ENCODE measurements around the gene KANK4.

The KANK4 gene

DNA sequence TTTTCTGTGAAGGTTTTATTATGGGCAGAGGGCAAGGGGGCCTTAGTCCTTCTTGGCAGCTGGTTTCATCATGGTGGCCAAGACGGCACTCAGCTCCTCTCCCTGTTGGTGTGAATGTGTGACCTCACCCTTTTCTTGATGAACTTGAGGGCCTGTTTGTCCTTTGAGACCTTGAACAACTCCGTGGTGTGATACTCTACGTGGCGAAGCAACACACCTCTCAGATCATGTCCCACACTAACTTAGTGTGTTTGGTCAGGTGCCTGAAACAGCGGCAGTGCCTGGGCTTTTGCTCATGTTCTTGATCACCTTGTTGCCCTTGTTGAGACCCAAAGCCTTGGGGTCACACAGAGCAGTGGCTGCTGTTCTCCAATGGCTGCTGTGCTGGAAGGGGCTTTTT lies 111.1 kb downstream of the KANK4 start:
- no peaks in the 10 kb centered on the region for H3K79me2 ChIP-seq (ENCODE audit: insufficient read depth, low read length)
- H3K9ac ChIP-seq (ENCODE audit: low read depth, low read length): no peak overlapping the region
- no peaks in the 10 kb centered on the region for H3K27me3 ChIP-seq (ENCODE audit: insufficient read depth, low read length, poor library complexity)
- no peaks in the 10 kb centered on the region for H3K4me1 ChIP-seq (ENCODE audit: insufficient read depth, low read length)
- H3K4me3 ChIP-seq (ENCODE audit: low read depth in 1 of 2, low read length in 2 of 2): no peak overlapping the region
- no peaks in the 10 kb centered on the region for H4K20me1 ChIP-seq (ENCODE audit: insufficient read depth, low read length)
- H3K9me3 ChIP-seq (ENCODE audit: insufficient read depth, low read length, severe bottlenecking): no peaks in the 10 kb centered on the region
- no peak overlapping the region for H3K4me2 ChIP-seq (ENCODE audit: insufficient read depth, low read length)
- no peak overlapping the region for H2AFZ ChIP-seq (ENCODE audit: low read depth, low read length)
- H3K27ac ChIP-seq (ENCODE audit: low read length): no peak overlapping the region
- no peak for DNase-seq
- no peaks in the 10 kb centered on the region for H3K36me3 ChIP-seq (ENCODE audit: insufficient read depth, low read length)
- TF ChIP-seq, protein P1, sequence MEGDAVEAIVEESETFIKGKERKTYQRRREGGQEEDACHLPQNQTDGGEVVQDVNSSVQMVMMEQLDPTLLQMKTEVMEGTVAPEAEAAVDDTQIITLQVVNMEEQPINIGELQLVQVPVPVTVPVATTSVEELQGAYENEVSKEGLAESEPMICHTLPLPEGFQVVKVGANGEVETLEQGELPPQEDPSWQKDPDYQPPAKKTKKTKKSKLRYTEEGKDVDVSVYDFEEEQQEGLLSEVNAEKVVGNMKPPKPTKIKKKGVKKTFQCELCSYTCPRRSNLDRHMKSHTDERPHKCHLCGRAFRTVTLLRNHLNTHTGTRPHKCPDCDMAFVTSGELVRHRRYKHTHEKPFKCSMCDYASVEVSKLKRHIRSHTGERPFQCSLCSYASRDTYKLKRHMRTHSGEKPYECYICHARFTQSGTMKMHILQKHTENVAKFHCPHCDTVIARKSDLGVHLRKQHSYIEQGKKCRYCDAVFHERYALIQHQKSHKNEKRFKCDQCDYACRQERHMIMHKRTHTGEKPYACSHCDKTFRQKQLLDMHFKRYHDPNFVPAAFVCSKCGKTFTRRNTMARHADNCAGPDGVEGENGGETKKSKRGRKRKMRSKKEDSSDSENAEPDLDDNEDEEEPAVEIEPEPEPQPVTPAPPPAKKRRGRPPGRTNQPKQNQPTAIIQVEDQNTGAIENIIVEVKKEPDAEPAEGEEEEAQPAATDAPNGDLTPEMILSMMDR (IDR thresholded peaks at IDR 0.05; ENCODE audit: borderline replicate concordance, extremely low read depth, low read length, poor library complexity, severe bottlenecking): no peak
- TF ChIP-seq EZH2 (IDR thresholded peaks at IDR 0.05; ENCODE audit: borderline replicate concordance, low read depth, low read length, severe bottlenecking): no peak
- no peak for ATAC-seq (ENCODE audit: insufficient read depth, low read depth)

DNA sequence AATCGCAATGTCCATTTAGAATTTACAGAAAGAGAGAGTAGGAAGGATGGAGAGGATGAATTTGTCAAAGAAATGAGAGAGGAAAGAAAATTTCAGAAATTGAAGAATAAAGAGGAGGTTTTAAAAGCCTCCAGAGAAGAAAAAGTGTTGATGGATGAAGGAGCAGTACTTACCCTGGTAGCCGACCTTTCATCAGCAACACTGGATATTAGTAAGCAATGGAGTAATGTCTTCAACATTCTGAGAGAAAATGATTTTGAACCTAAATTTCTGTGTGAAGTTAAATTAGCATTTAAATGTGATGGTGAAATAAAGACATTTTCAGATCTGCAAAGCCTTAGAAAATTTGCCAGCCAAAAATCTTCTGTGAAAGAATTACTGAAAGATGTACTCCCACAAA lies 112.0 kb downstream of the KANK4 start:
- H3K4me1 ChIP-seq (ENCODE audit: insufficient read depth, low read length): no peaks in the 10 kb centered on the region
- H4K20me1 ChIP-seq (ENCODE audit: insufficient read depth, low read length): no peaks in the 10 kb centered on the region
- no peak overlapping the region for H3K27ac ChIP-seq (ENCODE audit: low read length)
- no peaks in the 10 kb centered on the region for H3K9me3 ChIP-seq (ENCODE audit: insufficient read depth, low read length, severe bottlenecking)
- DNase-seq: no peak
- H3K36me3 ChIP-seq (ENCODE audit: insufficient read depth, low read length): no peaks in the 10 kb centered on the region
- H2AFZ ChIP-seq (ENCODE audit: low read depth, low read length): no peak overlapping the region
- no peak overlapping the region for H3K4me3 ChIP-seq (ENCODE audit: low read depth in 1 of 2, low read length in 2 of 2)
- H3K4me2 ChIP-seq (ENCODE audit: insufficient read depth, low read length): no peak overlapping the region
- H3K79me2 ChIP-seq (ENCODE audit: insufficient read depth, low read length): no peaks in the 10 kb centered on the region
- H3K9ac ChIP-seq (ENCODE audit: low read depth, low read length): no peak overlapping the region
- H3K27me3 ChIP-seq (ENCODE audit: insufficient read depth, low read length, poor library complexity): no peaks in the 10 kb centered on the region
- ATAC-seq (ENCODE audit: insufficient read depth, low read depth): no peak
- TF ChIP-seq, protein P1 (IDR thresholded peaks at IDR 0.05; ENCODE audit: borderline replicate concordance, extremely low read depth, low read length, poor library complexity, severe bottlenecking): no peak
- no peak for TF ChIP-seq EZH2 (IDR thresholded peaks at IDR 0.05; ENCODE audit: borderline replicate concordance, low read depth, low read length, severe bottlenecking)

DNA sequence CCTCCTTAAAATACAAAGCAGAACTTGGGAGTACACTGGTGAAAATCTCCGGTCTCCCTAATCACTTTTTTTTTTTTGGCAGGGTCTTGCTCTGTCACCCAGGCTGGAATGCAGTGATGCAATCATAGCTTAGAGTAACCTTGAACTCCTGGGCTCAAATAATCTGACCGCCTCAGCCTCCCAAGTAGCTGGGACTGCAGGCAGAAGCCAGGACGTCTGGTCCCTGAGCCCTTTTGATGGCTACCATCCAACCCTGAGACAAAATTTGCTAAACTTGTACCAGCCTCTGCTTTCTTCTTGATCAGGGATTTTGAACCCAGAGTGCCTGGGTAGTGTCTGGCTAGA lies 120.5 kb downstream of the KANK4 start:
- no peak for TF ChIP-seq EZH2 (IDR thresholded peaks at IDR 0.05; ENCODE audit: borderline replicate concordance, low read depth, low read length, severe bottlenecking)
- TF ChIP-seq, protein P1 (IDR thresholded peaks at IDR 0.05; ENCODE audit: borderline replicate concordance, extremely low read depth, low read length, poor library complexity, severe bottlenecking): no peak
- Histone ChIP-seq H3K4me3 (ENCODE audit: low read depth in 1 of 2, low read length in 2 of 2) (no peak overlapping the region), H3K36me3 (ENCODE audit: insufficient read depth, low read length) (no peaks in the 10 kb centered on the region), H3K27me3 (ENCODE audit: insufficient read depth, low read length, poor library complexity) (no peaks in the 10 kb centered on the region), H3K27ac (ENCODE audit: low read length) (no peak overlapping the region), H3K79me2 (ENCODE audit: insufficient read depth, low read length) (no peaks in the 10 kb centered on the region), H3K4me2 (ENCODE audit: insufficient read depth, low read length) (no peak overlapping the region), H3K4me1 (ENCODE audit: insufficient read depth, low read length) (no peaks in the 10 kb centered on the region), H3K9me3 (ENCODE audit: insufficient read depth, low read length, severe bottlenecking) (no peaks in the 10 kb centered on the region), H4K20me1 (ENCODE audit: insufficient read depth, low read length) (no peaks in the 10 kb centered on the region), H3K9ac (ENCODE audit: low read depth, low read length) (no peak overlapping the region), H2AFZ (ENCODE audit: low read depth, low read length) (no peak overlapping the region)
- DNase-seq: no peak
- ATAC-seq (ENCODE audit: insufficient read depth, low read depth): no peak
